RWPE1 (cell line): ENCODE results near the gene CCDC124.

ENCODE experiments used
- CTCF ChIA-PET: fragments of 350-600 bp; sonication (Branson Sonifier 250); formaldehyde crosslinking; extraction: SDS; loops from one replicate; lab custom pipeline; 2021; lab: Yijun Ruan, JAX
- POLR2A ChIA-PET: fragments of 400-600 bp; formaldehyde crosslinking; extraction: SDS; loops from one replicate; lab custom pipeline; 2020; ENCODE audit warnings: antibody characterized with exemption; ENCODE audit not compliant: low non-redundant PET; lab: Yijun Ruan, JAX
- DNase-seq: peaks from one replicate; pipeline ENCODE4 v3.0.0; 2012; ENCODE audit warnings: low spot score
- H3K27ac ChIP-seq: fragments of 450-650 bp; 2 replicates; pipeline ENCODE4 v1.5.1; 2017
- CTCF ChIP-seq: fragments of 450-650 bp; conservative IDR thresholded peaks from 2 replicates; pipeline ENCODE4 v1.5.1; 2017; ENCODE audit warnings: low read depth, mild to moderate bottlenecking

Gene CCDC124

GRCh38 chr19:17920527-17920926 lies 12.3 kb upstream of the CCDC124 start:
- ChIA-PET POLR2A (no interaction called here), CTCF (interaction anchor here (0.6 to 0.8 kb wide), 2 partner anchors 61 to 1082 kb away, joined by 3 to 4 read pairs; no protein-coding TSS in a partner anchor)
- no peak for TF ChIP-seq CTCF
- DNase-seq, result no peak
- no peak overlapping the region for H3K27ac ChIP-seq

- POLR2A ChIA-PET, result no interaction called here
- no peak overlapping the region for H3K27ac ChIP-seq
- DNase-seq, result no peak
- CTCF ChIA-PET, result no interaction called here
- no peak for TF ChIP-seq CTCF
These were observed 10.7 kb upstream of the CCDC124 start for GRCh38 chr19:17922138-17922537.

GRCh38 chr19:17926044-17926443 lies 6.8 kb upstream of the CCDC124 start:
- CTCF ChIA-PET, result interaction anchor here (0.6 kb wide), 1 partner anchor 17 kb away, joined by 3 read pairs; no protein-coding TSS in a partner anchor
- no peak for DNase-seq
- H3K27ac ChIP-seq, result no peak overlapping the region
- TF ChIP-seq CTCF, result no peak
- POLR2A ChIA-PET, result no interaction called here

GRCh38 chr19:17929056-17929455 lies 3.8 kb upstream of the CCDC124 start:
- DNase-seq, result no peak
- POLR2A ChIA-PET, result interaction anchor here (0.6 kb wide), 1 partner anchor 70 kb away, joined by 3 read pairs; no protein-coding TSS in a partner anchor
- H3K27ac ChIP-seq, result no peak overlapping the region
- CTCF ChIA-PET, result interaction anchor here (1.1 to 5.1 kb wide), 2 partner anchors 59 to 70 kb away, joined by 3 to 87 read pairs; partner anchors contain the start of gene SLC5A5
- no peak for TF ChIP-seq CTCF

- POLR2A ChIA-PET, result interaction anchor here (1.0 to 1.4 kb wide), 3 partner anchors 23 to 72 kb away, joined by 3 to 21 read pairs (median 8); partner anchors contain the start of gene RPL18A
- TF ChIP-seq CTCF, result no peak
- H3K27ac ChIP-seq, result no peak overlapping the region; the same call in 1 of the 2 replicates
- CTCF ChIA-PET, result interaction anchor here (0.5 to 5.1 kb wide), 11 partner anchors 11 to 326 kb away, joined by 3 to 87 read pairs (median 4); partner anchors contain the start of genes RPL18A and SLC5A5
- DNase-seq, result no peak
These were observed 1.2 kb upstream of the CCDC124 start for GRCh38 chr19:17931532-17932191.

GRCh38 chr19:17933414-17934129 lies 757 bp downstream of the CCDC124 start:
- ChIA-PET POLR2A (interaction anchor here (0.7 to 1.4 kb wide), 5 partner anchors 59 to 74 kb away, joined by 4 to 21 read pairs (median 9); partner anchors contain the start of gene RPL18A), CTCF (interaction anchor here (0.6 to 5.1 kb wide), 8 partner anchors 14 to 80 kb away, joined by 3 to 87 read pairs (median 8); partner anchors contain the start of genes RPL18A and SLC5A5)
- no peak for TF ChIP-seq CTCF
- H3K27ac ChIP-seq, result peak overlapping the region; percentile 84
- DNase-seq, result peak; percentile 67
